SU-DHL-6 (cell line): Measurements from ENCODE around the gene BRD9.

Experiments used
- H2AFZ ChIP-seq: fragments of 200-600 bp; sonication (generic); 2 replicates; pipeline ENCODE4 v1.6.1; 2014; ENCODE audit warnings: low read depth, mild to moderate bottlenecking, moderate library complexity, mixed read lengths, antibody characterized with exemption, low read length; ENCODE audit not compliant: severe bottlenecking
- H3F3A ChIP-seq: fragments of 200-600 bp; shearing (Covaris generic); 2 replicates; pipeline ENCODE4 v1.6.0; 2016; ENCODE audit warnings: antibody characterized with exemption, mild to moderate bottlenecking; ENCODE audit not compliant: insufficient read depth
- H3K27ac ChIP-seq: fragments of 200-600 bp; sonication (generic); 2 replicates; pipeline ENCODE4 v1.5.1; 2016; ENCODE audit warnings: low read depth, mild to moderate bottlenecking, low read length, moderate library complexity, mixed read lengths
- H3K27me3 ChIP-seq: fragments of 200-600 bp; sonication (generic), shearing (Covaris generic); 2 replicates; pipeline ENCODE4 v1.6.0; 2014; ENCODE audit warnings: mild to moderate bottlenecking, low read length
- H3K36me3 ChIP-seq: fragments of 200-600 bp; sonication (generic); 2 replicates; pipeline ENCODE4 v1.6.1; 2014; ENCODE audit warnings: mild to moderate bottlenecking, low read length, mixed read lengths
- H3K4me2 ChIP-seq: fragments of 300-600, 200-600 bp; shearing (Covaris generic), sonication (generic); 2 replicates; pipeline ENCODE4 v1.6.0; 2014; ENCODE audit warnings: low read length, low read depth, mild to moderate bottlenecking; ENCODE audit not compliant: poor library complexity, severe bottlenecking
- H3K4me3 ChIP-seq: fragments of 200-600 bp; sonication (generic); 2 replicates; pipeline ENCODE4 v1.5.1; 2014; ENCODE audit warnings: antibody characterized with exemption, low read length, mild to moderate bottlenecking, mixed read lengths; ENCODE audit not compliant: insufficient read depth, poor library complexity, severe bottlenecking
- H3K79me2 ChIP-seq: fragments of 200-600 bp; sonication (generic); 2 replicates; pipeline ENCODE4 v1.6.1; 2014; ENCODE audit warnings: mild to moderate bottlenecking, low read length, moderate library complexity; ENCODE audit not compliant: insufficient read depth
- H3K9ac ChIP-seq: fragments of 200-600 bp; sonication (generic); 2 replicates; pipeline ENCODE4 v1.7.0; 2014; ENCODE audit warnings: mild to moderate bottlenecking, low read length
- H3K9me2 ChIP-seq: fragments of 200-600 bp; sonication (generic); replicated peaks from 2 replicates; pipeline ENCODE4 v1.6.1; 2014; ENCODE audit warnings: low read length; ENCODE audit not compliant: insufficient read depth
- H3K9me3 ChIP-seq: fragments of 200-600 bp; sonication (generic); 2 replicates; pipeline ENCODE4 v1.6.1; 2014; ENCODE audit warnings: low read length, mixed read lengths; ENCODE audit not compliant: insufficient read depth
- H4K20me1 ChIP-seq: fragments of 200-600 bp; sonication (generic); 2 replicates; pipeline ENCODE4 v1.6.1; 2014; ENCODE audit warnings: low read depth, mild to moderate bottlenecking, antibody characterized with exemption, low read length, moderate library complexity, mixed read lengths
- CTCF ChIP-seq: fragments of 200-600 bp; sonication (generic); IDR thresholded peaks from one replicate; pipeline ENCODE4 v1.5.1; 2017; ENCODE audit warnings: antibody characterized with exemption, mild to moderate bottlenecking, low read length, moderate library complexity; ENCODE audit not compliant: insufficient read depth, poor library complexity, severe bottlenecking
- EZH2phosphoT487 ChIP-seq: fragments of 200-600 bp; sonication (generic), shearing (Covaris generic); conservative IDR thresholded peaks from 2 replicates; pipeline ENCODE4 v1.6.1; 2018; ENCODE audit warnings: mild to moderate bottlenecking, antibody characterized with exemption, low read length, moderate library complexity, mixed read lengths

BRD9 gene

GRCh38 chr5:851553-851952 is 41.0 kb downstream of the BRD9 start:
- Histone ChIP-seq H3K27ac (no peak overlapping the region), H2AFZ (no peak overlapping the region), H3F3A (no peaks in the 10 kb centered on the region), H3K4me2 (no peak overlapping the region), H3K9me2 (no peaks in the 10 kb centered on the region), H3K9me3 (no peaks in the 10 kb centered on the region), H3K27me3 (no peaks in the 10 kb centered on the region), H3K9ac (no peak overlapping the region), H3K4me3 (no peak overlapping the region), H4K20me1 (no peaks in the 10 kb centered on the region), H3K79me2 (no peaks in the 10 kb centered on the region), H3K36me3 (no peaks in the 10 kb centered on the region)
- TF ChIP-seq CTCF, result no peak
- TF ChIP-seq EZH2phosphoT487, result no peak

- no peaks in the 10 kb centered on the region for H3K36me3 ChIP-seq
- no peak overlapping the region for H3K9ac ChIP-seq
- H3K9me3 ChIP-seq, result no peaks in the 10 kb centered on the region
- H4K20me1 ChIP-seq, result no peaks in the 10 kb centered on the region
- H3K4me2 ChIP-seq, result no peak overlapping the region
- H3K4me3 ChIP-seq, result no peak overlapping the region
- H3K9me2 ChIP-seq, result no peaks in the 10 kb centered on the region
- H3F3A ChIP-seq, result no peaks in the 10 kb centered on the region
- TF ChIP-seq CTCF (no peak), EZH2phosphoT487 (no peak)
- H2AFZ ChIP-seq, result no peak overlapping the region
- H3K27me3 ChIP-seq, result no peaks in the 10 kb centered on the region
- no peak overlapping the region for H3K27ac ChIP-seq
- no peaks in the 10 kb centered on the region for H3K79me2 ChIP-seq
Observed at GRCh38 chr5:851076-851475, 41.5 kb downstream of the BRD9 start.

- H3K9me3 ChIP-seq, result no peaks in the 10 kb centered on the region
- H3K27ac ChIP-seq, result no peak within 1 kb of the TSS
- H3K36me3 ChIP-seq, result no peaks in the 10 kb centered on the region
- no peaks in the 10 kb centered on the region for H3K27me3 ChIP-seq
- H3K79me2 ChIP-seq, result no peaks in the 10 kb centered on the region
- no peak within 1 kb of the TSS for H3K9ac ChIP-seq
- H4K20me1 ChIP-seq, result no peaks in the 10 kb centered on the region
- no peaks in the 10 kb centered on the region for H3F3A ChIP-seq
- no peak within 1 kb of the TSS for H3K4me2 ChIP-seq
- H3K9me2 ChIP-seq, result no peaks in the 10 kb centered on the region
- no peak within 1 kb of the TSS for H2AFZ ChIP-seq
- no peak within 1 kb of the TSS for H3K4me3 ChIP-seq
- TF ChIP-seq CTCF (no peak), EZH2phosphoT487 (no peak)
Observed at GRCh38 chr5:850511-851006, 42.0 kb downstream of the BRD9 start, which contains the start of gene ZDHHC11. TSS of gene ZDHHC11 (minus strand) at chr5:850986. CDS start at chr5:850602, 384 bp downstream.
